GM21723 (cell line): ENCODE measurements around the gene ZNF627.
A peak's percentile ranks its signal among the peaks of the same experiment; 100 is the strongest.
"Not testable (repeated sequence)": the region's sequence is repeated elsewhere in the genome, so short reads cannot be mapped to it uniquely, and the experiment has no call there.

Experiments used
- ATAC-seq: cut with Tn5 transposase; IDR thresholded peaks from one replicate; pipeline ENCODE4 v1.9.1; 2021; ENCODE audit warnings: mild to moderate bottlenecking, moderate library complexity; ENCODE audit not compliant: unreplicated experiment

Gene ZNF627

GRCh38 chr19:11597202-11598102 lies at the start of gene ZNF627:
Gene ZNF627 (plus strand): TSS chr19:11597483. CDS start chr19:11597628, 145 bp downstream.
- ATAC-seq, result peak; percentile 96

DNA sequence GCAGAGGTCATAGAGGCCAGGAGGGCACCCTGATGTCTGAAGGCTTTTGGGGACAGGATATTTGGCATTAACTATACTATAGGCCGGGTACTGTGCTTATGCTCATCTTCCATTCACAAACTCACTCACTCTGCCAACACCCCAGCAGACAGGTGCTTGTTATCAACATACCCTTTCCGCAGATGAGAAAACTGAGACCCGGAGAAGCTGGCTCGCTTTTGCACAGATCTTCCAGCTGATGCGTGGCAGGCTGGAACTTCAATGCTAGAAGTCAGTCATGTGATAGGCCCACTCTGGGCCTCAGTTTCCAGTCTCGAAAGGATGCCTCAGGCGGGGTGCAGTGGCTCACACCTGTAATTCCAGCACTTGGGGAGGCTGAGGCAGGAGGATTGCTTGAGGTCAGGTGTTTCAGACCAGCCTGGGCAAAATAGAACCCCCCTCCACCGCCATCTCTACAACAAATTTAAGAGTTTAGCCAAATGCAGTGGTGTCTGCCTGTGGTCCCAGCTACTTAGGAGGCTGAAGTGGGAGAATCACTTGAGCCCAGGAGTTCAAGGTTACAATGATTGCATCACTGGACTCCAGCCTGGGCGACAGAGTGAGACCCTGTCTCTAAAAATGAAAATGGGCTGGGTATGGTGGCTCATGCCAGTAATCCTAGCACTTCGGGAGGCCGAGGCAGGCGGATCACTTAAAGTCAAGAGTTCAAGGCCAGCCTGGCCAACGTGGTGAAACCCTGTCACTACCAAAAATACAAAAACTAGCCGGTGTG lies 49.2 kb upstream of the ZNF627 start:
- no peak for ATAC-seq

DNA sequence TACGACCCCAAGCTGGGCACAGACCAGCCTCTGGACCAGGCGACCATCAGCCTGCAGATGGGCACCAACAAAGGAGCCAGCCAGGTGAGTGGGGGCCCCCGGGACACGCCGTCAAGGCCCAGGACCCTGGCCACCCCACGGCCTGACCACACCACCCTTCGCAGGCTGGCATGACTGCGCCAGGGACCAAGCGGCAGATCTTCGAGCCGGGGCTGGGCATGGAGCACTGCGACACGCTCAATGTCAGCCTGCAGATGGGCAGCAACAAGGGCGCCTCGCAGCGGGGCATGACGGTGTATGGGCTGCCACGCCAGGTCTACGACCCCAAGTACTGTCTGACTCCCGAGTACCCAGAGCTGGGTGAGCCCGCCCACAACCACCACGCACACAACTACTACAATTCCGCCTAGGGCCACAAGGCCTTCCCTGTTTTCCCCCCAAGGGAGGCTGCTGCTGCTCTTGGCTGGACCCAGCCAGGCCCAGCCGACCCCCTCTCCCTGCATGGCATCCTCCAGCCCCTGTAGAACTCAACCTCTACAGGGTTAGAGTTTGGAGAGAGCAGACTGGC lies 47.8 kb upstream of the ZNF627 start:
- ATAC-seq, result no peak

DNA sequence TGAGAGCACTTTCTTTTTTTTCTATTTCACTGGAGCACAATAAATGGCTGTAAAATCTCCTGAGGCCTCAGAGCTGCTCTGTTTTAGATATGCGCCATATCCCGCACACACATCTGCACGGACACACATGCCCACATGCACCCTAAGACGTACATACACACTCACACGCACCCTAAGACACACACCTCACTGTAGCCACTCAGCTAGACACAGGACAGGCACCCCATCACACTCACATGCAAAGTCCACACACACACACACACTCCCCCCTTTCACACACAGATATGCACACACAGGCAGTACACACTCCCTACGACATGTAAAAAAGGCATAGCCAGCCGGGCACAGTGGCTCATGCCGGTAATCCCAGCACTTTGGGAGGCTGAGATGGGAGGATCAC lies 47.0 kb upstream of the ZNF627 start:
- ATAC-seq, result no peak

DNA sequence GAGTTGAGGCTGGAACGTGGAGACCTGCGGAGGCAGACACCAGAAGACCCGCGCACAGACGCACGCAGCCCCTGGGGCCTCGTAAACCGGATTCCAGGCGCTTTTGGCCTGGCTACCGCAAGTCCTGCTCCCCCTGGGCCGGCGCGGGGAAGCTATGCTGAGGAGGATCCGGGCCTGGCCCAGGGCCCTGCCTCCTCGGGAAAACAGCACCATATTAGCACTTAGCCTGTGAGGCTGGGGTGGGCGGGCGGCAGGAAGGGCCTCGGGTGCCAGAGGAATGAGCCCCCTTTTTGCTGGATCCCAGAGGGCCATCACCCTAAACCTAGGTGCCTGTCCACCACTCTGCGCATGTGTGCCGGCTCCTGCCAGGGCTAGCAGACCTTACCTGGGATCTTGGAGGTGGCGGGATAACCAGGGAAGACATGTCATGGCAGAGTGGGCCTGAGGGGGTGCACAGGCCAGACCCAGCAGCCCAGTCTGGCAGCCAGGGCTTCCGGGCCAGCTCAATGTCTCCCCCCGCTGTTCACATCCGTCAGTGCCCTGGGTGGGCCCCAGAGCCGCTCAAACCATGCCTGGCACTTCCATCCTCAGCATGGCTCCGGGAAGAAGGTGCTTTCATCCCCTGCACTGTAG lies 45.6 kb upstream of the ZNF627 start:
- no peak for ATAC-seq

DNA sequence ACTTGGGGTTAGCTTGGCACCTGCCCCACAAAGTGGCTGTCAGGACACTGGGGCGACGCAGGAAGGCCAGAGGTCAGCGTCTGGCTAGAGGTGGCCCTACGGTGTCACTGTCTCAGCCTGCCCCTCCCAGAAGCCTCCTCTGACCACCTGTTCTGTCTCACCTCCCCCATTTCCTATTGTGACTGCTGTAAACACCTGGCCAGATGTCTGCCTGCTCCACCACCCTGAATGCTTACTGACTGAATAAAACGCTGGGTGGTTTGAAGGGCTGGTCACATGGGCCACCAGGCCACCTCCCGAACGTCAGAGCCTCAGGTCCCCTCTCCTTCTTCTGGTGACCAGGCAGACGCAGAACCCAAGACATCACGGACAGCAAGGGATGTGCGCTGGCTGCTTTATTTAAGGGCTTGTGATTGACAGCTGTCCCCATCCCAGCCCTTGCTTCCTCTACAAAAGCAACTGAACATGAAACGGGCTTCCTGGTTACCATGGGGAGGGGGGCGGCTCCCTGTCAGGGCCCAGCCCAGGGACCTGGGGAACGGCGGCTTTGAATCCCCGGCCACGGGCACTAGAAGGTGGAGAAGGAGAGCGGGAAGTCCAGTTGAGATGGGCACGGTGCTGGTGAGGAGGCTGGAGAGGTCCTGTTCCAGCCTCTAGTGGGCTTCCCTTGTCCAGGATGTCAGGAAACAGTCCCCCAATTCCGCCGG lies 44.5 kb upstream of the ZNF627 start:
- no peak for ATAC-seq

- no peak for ATAC-seq
Observed at GRCh38 chr19:11554160-11554559, 43.1 kb upstream of the ZNF627 start.

GRCh38 chr19:11555246-11555645 lies 42.0 kb upstream of the ZNF627 start:
- no peak for ATAC-seq

DNA sequence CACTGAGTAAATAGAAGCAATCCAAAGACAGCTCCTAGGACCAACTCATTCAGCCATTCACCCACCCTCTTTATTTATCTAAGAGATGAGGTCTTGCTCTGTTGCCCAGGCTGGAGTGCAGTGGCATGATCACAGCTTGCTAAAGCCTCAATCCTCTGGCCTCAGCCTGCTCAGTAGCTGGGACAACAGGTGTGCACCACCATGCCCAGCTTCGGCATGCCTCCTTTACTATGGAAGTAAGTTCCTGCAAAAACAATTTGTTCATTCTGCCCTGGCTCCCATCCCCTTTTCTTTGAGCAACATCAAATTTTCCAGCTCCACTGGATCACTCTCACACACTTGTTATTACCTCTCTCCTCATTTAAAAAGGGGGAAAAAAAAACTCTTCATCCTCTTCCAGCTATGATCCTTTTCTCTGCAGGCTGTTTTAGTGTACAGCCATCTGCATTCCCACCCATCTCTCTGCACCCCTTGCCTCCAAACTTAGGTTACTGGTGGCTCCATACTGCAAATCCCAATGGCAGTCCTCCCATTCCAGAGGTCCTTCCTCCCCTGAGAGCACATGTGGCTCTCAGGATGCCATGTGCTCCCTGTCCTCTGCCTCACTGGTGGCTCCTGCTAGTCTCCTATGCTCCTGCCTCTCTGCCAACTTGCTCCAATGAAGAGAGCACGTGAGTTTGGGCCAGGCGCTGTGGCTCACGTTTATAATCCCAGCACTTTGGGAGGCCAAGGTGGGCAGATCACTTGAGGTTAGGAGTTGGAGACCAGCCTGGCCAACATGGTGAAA lies 40.5 kb upstream of the ZNF627 start:
- ATAC-seq, result no peak

DNA sequence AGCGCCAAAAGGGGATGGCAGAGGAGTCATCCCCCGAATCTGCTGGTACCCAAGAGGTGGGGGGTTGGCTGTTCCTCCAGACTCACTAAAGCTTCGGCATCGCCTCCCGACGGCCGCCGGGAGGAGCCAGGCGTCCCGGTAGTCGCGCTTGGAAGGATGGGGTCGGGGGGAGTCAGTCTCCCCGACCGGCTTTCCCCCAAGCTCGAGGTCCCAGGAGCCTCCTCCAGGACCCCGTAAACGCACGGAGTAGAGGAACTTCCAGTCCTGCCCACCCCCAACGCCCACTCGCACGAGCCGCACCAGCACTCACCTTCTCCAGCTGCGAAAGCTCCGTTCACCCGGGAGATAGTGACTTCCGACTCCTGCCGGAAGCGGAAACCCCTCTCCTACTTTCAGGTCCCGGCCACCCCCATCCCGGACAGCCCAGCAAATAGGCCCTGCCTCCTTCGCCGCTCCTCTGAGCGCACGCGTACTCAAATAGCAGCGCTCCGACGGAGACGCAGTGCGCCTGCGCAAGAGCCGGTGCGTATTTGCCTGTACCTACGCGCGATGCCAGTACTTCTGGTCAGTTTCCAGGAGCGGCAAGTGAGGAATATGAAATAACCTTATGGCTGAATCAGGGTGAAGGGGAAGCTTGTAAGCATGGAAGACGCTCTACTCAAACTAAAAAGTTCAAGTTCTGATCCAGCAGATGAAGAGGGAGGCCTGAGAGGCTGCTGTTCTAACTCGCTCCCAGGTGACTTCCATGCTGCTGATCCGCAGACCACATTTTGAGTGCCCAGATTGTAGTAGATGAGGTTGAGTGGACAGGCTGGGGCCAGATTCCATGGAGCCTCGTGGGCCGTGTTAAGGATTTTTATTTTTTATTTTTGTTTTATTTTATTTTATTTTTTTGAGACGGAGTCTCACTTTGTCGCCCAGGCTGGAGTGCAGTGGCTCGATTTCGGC lies 38.1 kb upstream of the ZNF627 start, which contains the start of gene ELOF1:
Gene ELOF1, minus strand, starts transcription at position 350 of the 948 bp plus-strand sequence. CDS start 4,883 bp downstream, outside the sequence.
- peak; percentile 68 for ATAC-seq

GRCh38 chr19:11560404-11561051 lies 36.8 kb upstream of the ZNF627 start:
- peak; percentile 47 for ATAC-seq

DNA sequence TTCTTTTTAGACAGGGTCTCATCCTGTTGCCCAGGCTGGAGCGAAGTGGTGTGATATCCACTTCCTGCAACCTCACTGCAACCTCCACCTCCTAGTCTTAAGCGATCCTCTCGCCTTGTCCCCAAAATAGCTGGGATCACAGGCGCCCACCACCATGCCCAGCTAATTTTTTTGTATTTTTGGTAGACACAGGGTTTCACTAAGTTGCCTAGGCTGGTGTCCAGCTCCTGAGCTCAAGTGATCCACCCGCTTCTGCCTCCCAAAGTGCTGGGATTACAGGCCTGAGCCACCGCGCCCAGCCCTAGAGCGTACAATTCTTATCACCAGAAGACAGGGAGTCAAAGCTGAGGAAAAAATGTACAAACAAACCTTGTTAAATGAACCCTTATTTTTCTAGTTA lies 33.8 kb upstream of the ZNF627 start:
- ATAC-seq, result no peak

GRCh38 chr19:11564082-11564807 lies 33.0 kb upstream of the ZNF627 start:
- ATAC-seq, result not testable (repeated sequence)

- ATAC-seq, result not testable (repeated sequence)
Observed at GRCh38 chr19:11565649-11565980, 31.7 kb upstream of the ZNF627 start.

- ATAC-seq, result no peak
Observed at GRCh38 chr19:11566164-11566563, 31.1 kb upstream of the ZNF627 start.

- ATAC-seq, result no peak
Observed at GRCh38 chr19:11570039-11570462, 27.2 kb upstream of the ZNF627 start.

- ATAC-seq, result not testable (repeated sequence)
Observed at GRCh38 chr19:11573354-11573753, 23.9 kb upstream of the ZNF627 start.
